GM23338 (cell line): ENCODE measurements around the gene TYRO3.
"Not testable (repeated sequence)": the region's sequence is repeated elsewhere in the genome, so short reads cannot be mapped to it uniquely, and the experiment has no call there.

ENCODE experiments used
- CTCF ChIP-seq, 2 experiments: fragments of 200-600 bp in 1 of 2; sonication (generic) in 1 of 2; conservative IDR thresholded peaks; 2 replicates each; pipeline versions ENCODE4 v1.5.1 to v1.6.1; 2016 to 2017; ENCODE audit warnings: antibody characterized with exemption in 2 of 2, low read depth in 2 of 2, mild to moderate bottlenecking in 2 of 2, moderate library complexity in 1 of 2
- EZH2 ChIP-seq: fragments of 200-600 bp; sonication (generic); IDR thresholded peaks from one replicate; pipeline ENCODE4 v1.8.0; 2017; ENCODE audit warnings: antibody characterized with exemption, mild to moderate bottlenecking, low read depth; ENCODE audit not compliant: unreplicated experiment
- POLR2AphosphoS5 ChIP-seq: IDR thresholded peaks from 2 replicates; pipeline ENCODE4 v1.6.1; 2016; ENCODE audit warnings: antibody characterized with exemption, low read depth

- not testable (repeated sequence) for TF ChIP-seq CTCF (conservative IDR thresholded peaks at IDR 0.05; ENCODE audit: low read depth in 2 of 2); EZH2; POLR2AphosphoS5
Observed at GRCh38 chr15:41586531-41587282, 27.7 kb downstream of the TYRO3 start.
